GM12892 (cell line): Measurements from ENCODE around the gene PSMA5.

Experiments
- POLR2A ChIP-seq: IDR thresholded peaks from 2 replicates; pipeline ENCODE4 v1.6.1; 2011; ENCODE audit warnings: low read depth, low read length, control low read depth
- POLR2AphosphoS5 ChIP-seq: IDR thresholded peaks from 2 replicates; pipeline ENCODE4 v1.6.1; 2011; ENCODE audit warnings: low read depth, low read length, control low read depth
- TAF1 ChIP-seq: IDR thresholded peaks from 2 replicates; pipeline ENCODE4 v1.6.1; 2011; ENCODE audit warnings: low read depth, mild to moderate bottlenecking, control low read depth, low read length, borderline replicate concordance

DNA sequence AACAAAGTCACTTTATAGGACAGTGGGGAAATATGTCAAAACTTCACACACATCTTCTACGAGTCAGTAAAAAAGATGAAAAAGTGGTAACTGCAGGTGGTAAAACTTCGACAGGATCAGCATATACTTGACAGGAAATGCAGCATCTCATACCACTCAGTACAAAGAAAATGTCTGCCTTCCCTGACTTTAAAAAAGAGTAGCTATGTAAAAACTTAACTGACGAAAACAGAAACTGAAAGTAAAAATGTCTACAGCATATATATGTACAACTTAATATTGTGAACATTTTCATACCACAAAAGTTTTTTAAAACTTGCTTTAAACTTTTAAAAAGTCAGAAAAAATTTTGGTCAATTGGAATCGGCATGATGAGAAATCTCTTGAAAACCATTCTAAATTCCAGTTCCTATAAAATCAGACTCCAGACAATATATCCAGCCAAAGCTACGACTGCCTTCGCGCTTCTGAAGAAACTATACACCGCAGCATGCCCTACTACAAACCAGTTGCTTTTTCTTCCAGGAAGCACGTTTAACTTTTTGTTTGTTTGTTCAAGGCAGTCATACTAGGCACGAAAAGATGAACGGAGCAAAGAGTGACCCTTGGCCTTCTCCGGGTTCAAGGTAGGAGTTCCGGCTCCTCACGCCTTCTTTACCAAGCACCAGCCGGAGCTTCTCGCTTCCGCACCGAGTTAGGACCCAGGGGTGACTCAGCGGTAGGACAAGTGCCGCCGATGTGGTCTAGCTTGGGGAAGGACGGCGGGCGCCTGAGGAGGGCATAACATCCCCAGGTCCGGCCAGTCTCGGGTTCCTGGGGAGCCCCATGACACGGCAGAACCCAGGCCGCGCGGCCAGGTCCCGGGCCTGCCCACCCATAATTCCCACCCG lies 612 bp downstream of the PSMA5 start:
- TF ChIP-seq POLR2AphosphoS5 = no peak
- no peak for TF ChIP-seq POLR2A
- no peak for TF ChIP-seq TAF1
